Frontal cortex (tissue), 4 donors: ENCODE results near the gene GGNBP2. TPM values are rescaled to one million over a fixed set of nuclear protein-coding genes. Genes with fewer than 3 reads are reported as not detected.

Source experiments
- DNase-seq, 2 donors: peaks; one replicate each; pipeline ENCODE4 v3.0.0; 2012; ENCODE audit warnings: low spot score in 2 of 2
- FAIRE-seq: peaks from 2 replicates; lab custom pipeline; 2012; peaks lifted over from hg19 to GRCh38; lab: Jason Lieb, UNC
- total RNA-seq: library from RNA; depleted of rRNA; stranded (reverse); fragments of >200 nt; gene quantifications from one replicate; pipeline ENCODE4 v1.2.3, GENCODE V29; 2014
- donor health status: control.
- donor health status: control.
- donor health status: control.

The GGNBP2 gene
- total RNA-seq, 1 donor from 2014 or later = 67.7 TPM

- FAIRE-seq = no peak
Observed at GRCh38 chr17:36546418-36547093, 1.8 kb downstream of the GGNBP2 start.

GRCh38 chr17:36547776-36548175, 3.1 kb downstream of the GGNBP2 start:
- no peak for FAIRE-seq

More at GRCh38 chr17:36546418-36547093, 1.8 kb downstream of the GGNBP2 start:
- no peak for DNase-seq

GRCh38 chr17:36550491-36551417, 6.0 kb downstream of the GGNBP2 start:
- FAIRE-seq (no peak), DNase-seq (no peak)

More at GRCh38 chr17:36547776-36548175, 3.1 kb downstream of the GGNBP2 start:
- no peak for DNase-seq

- DNase-seq (no peak), FAIRE-seq (no peak)
Observed at GRCh38 chr17:36553459-36553858, 8.7 kb downstream of the GGNBP2 start.

GRCh38 chr17:36566081-36566480, 21.4 kb downstream of the GGNBP2 start:
- DNase-seq (no peak), FAIRE-seq (no peak)

- DNase-seq (no peak), FAIRE-seq (no peak)
Observed at GRCh38 chr17:36575028-36575427, 30.3 kb downstream of the GGNBP2 start.

GRCh38 chr17:36576793-36577192, 32.1 kb downstream of the GGNBP2 start:
- no peak for DNase-seq
- no peak for FAIRE-seq

- DNase-seq = no peak
- FAIRE-seq = no peak
Observed at GRCh38 chr17:36578671-36579070, 34.0 kb downstream of the GGNBP2 start.

GRCh38 chr17:36583787-36584186, 39.1 kb downstream of the GGNBP2 start:
- FAIRE-seq (no peak), DNase-seq (no peak)

GRCh38 chr17:36586138-36586537, 41.4 kb downstream of the GGNBP2 start:
- FAIRE-seq = no peak

GRCh38 chr17:36590082-36590481, 45.4 kb downstream of the GGNBP2 start:
- no peak for DNase-seq

More at GRCh38 chr17:36586138-36586537, 41.4 kb downstream of the GGNBP2 start:
- DNase-seq = no peak

GRCh38 chr17:36591434-36592315, 47.0 kb downstream of the GGNBP2 start, which contains the start of gene DHRS11:
Gene DHRS11, plus strand, starts transcription at chr17:36591879. Its CDS starts 131 bp downstream, at chr17:36592010.
- peak; percentile 93 to 96 for DNase-seq
- no peak for FAIRE-seq

More at GRCh38 chr17:36590082-36590481, 45.4 kb downstream of the GGNBP2 start:
- FAIRE-seq = no peak

- DNase-seq (peak in 1 of 2 donors; percentile 42), FAIRE-seq (no peak)
Observed at GRCh38 chr17:36592316-36592715, 47.6 kb downstream of the GGNBP2 start.

GRCh38 chr17:36592716-36593321, 48.1 kb downstream of the GGNBP2 start:
- no peak for DNase-seq
- no peak for FAIRE-seq

GRCh38 chr17:36593656-36594316, 49.1 kb downstream of the GGNBP2 start:
- DNase-seq (no peak), FAIRE-seq (no peak)

GRCh38 chr17:36594626-36595401, 50.1 kb downstream of the GGNBP2 start:
- FAIRE-seq (no peak), DNase-seq (no peak)

GRCh38 chr17:36597226-36597625, 52.5 kb downstream of the GGNBP2 start:
- FAIRE-seq (no peak), DNase-seq (no peak)
